Suprapubic skin (tissue), 4 donors: Measurements from ENCODE around the gene KRTAP21-2. TPM values are rescaled to one million over a fixed set of nuclear protein-coding genes. Genes with fewer than 3 reads are reported as not detected.

Source experiments
- DNase-seq, 2 donors: peaks; one replicate each; pipeline ENCODE4 v3.0.0-alpha.2; 2019; ENCODE audit warnings: low spot score in 2 of 2
- H3K27ac ChIP-seq: fragments of 200-600 bp; sonication (generic); one replicate; pipeline ENCODE4 v1.5.1; 2019
- H3K27me3 ChIP-seq: fragments of 200-600 bp; sonication (generic); one replicate; pipeline ENCODE4 v1.5.1; 2019
- H3K36me3 ChIP-seq: fragments of 200-600 bp; sonication (generic); one replicate; pipeline ENCODE4 v1.5.1; 2019
- H3K4me1 ChIP-seq: fragments of 200-600 bp; sonication (generic); one replicate; pipeline ENCODE4 v1.5.1; 2019
- H3K4me3 ChIP-seq: fragments of 200-600 bp; sonication (generic); one replicate; pipeline ENCODE4 v1.5.1; 2019; ENCODE audit warnings: mild to moderate bottlenecking
- H3K9me3 ChIP-seq: fragments of 200-600 bp; sonication (generic); one replicate; pipeline ENCODE4 v1.5.1; 2019
- EP300 ChIP-seq: sonication (generic); formaldehyde crosslinking; IDR thresholded peaks from one replicate; pipeline ENCODE4 v1.6.1; 2017; ENCODE audit warnings: antibody characterized with exemption
- POLR2A ChIP-seq, 2 donors: fragments of 450-650 bp; IDR thresholded peaks; one replicate each; pipeline ENCODE4 v1.6.1; 2017; ENCODE audit warnings: antibody characterized with exemption in 2 of 2, mild to moderate bottlenecking in 2 of 2, moderate library complexity in 2 of 2
- POLR2AphosphoS5 ChIP-seq, 3 donors: sonication (generic); formaldehyde crosslinking; IDR thresholded peaks; one replicate each; pipeline ENCODE4 v1.6.1; 2017; ENCODE audit warnings: antibody characterized with exemption in 3 of 3
- WGBS: methylation state at CpG from one replicate; pipeline ENCODE4 v1.1.5; 2018; 5-methylcytosine and 5-hydroxymethylcytosine counted together
- total RNA-seq, 4 donors: library from RNA; depleted of rRNA; stranded (reverse); fragments of >200 nt; gene quantifications; one replicate each; pipeline ENCODE4 v1.1.0, GENCODE V29; 2016
- TF ChIP-seq, protein P1 (sequence below), 2 donors: fragments of 200-600 bp in 1 of 2; fragments of 450-650 bp in 1 of 2; sonication (generic) in 1 of 2; IDR thresholded peaks; one replicate each; pipeline ENCODE4 v1.5.1; 2016 to 2019; ENCODE audit warnings: antibody characterized with exemption in 2 of 2, mild to moderate bottlenecking in 1 of 2, moderate library complexity in 1 of 2

KRTAP21-2 gene
- not detected for total RNA-seq

GRCh38 chr21:30747159-30747558, at the start of gene KRTAP21-2:
KRTAP21-2 (minus strand) TSS chr21:30747259; CDS start chr21:30747202, 57 bp downstream.
- no peaks in the 10 kb centered on the region for H3K27me3 ChIP-seq
- no peaks in the 10 kb centered on the region for H3K9me3 ChIP-seq
- no peaks in the 10 kb centered on the region for H3K4me1 ChIP-seq
- H3K27ac ChIP-seq: no peak within 1 kb of the TSS
- no peak within 1 kb of the TSS for H3K4me3 ChIP-seq
- DNase-seq: no peak
- no peaks in the 10 kb centered on the region for H3K36me3 ChIP-seq
- TF ChIP-seq POLR2AphosphoS5 (IDR thresholded peaks at IDR 0.05) (no peak), POLR2A (IDR thresholded peaks at IDR 0.05) (no peak), EP300 (no peak)
- TF ChIP-seq, protein P1, sequence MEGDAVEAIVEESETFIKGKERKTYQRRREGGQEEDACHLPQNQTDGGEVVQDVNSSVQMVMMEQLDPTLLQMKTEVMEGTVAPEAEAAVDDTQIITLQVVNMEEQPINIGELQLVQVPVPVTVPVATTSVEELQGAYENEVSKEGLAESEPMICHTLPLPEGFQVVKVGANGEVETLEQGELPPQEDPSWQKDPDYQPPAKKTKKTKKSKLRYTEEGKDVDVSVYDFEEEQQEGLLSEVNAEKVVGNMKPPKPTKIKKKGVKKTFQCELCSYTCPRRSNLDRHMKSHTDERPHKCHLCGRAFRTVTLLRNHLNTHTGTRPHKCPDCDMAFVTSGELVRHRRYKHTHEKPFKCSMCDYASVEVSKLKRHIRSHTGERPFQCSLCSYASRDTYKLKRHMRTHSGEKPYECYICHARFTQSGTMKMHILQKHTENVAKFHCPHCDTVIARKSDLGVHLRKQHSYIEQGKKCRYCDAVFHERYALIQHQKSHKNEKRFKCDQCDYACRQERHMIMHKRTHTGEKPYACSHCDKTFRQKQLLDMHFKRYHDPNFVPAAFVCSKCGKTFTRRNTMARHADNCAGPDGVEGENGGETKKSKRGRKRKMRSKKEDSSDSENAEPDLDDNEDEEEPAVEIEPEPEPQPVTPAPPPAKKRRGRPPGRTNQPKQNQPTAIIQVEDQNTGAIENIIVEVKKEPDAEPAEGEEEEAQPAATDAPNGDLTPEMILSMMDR (IDR thresholded peaks at IDR 0.05): no peak

- 43% methylated on average over 2 of the region's 2 CpGs for WGBS
- Histone ChIP-seq H3K4me1 (no peaks in the 10 kb centered on the region), H3K4me3 (no peak overlapping the region), H3K27me3 (no peaks in the 10 kb centered on the region), H3K36me3 (no peaks in the 10 kb centered on the region), H3K9me3 (no peaks in the 10 kb centered on the region), H3K27ac (no peak overlapping the region)
- no peak for DNase-seq
- TF ChIP-seq, protein P1 (IDR thresholded peaks at IDR 0.05): no peak
- no peak for TF ChIP-seq POLR2A (IDR thresholded peaks at IDR 0.05)
- TF ChIP-seq POLR2AphosphoS5 (IDR thresholded peaks at IDR 0.05): no peak
- TF ChIP-seq EP300: no peak
Observed at GRCh38 chr21:30793581-30794314, 46.7 kb upstream of the KRTAP21-2 start.

DNA sequence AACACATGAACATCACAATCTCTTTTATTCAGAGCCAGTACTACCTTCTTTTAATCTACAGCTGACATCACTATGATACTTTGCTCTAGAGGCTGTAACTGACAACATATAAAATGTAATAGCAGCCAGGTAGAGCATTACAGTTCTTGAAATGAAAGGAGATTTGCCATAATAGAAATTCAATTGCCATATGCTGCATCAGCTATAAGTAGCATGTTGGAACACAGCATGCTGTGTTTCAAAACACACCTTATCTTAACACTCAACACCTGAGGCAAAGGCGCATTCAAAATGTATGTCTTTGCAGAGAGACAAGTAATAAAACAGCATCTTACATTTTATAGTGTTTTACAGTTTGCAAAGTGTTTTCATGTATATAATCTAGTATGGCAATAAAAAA, 32.2 kb upstream of the KRTAP21-2 start:
- no peaks in the 10 kb centered on the region for H3K4me1 ChIP-seq
- no peaks in the 10 kb centered on the region for H3K9me3 ChIP-seq
- H3K4me3 ChIP-seq: no peak overlapping the region
- DNase-seq: no peak
- H3K27ac ChIP-seq: no peak overlapping the region
- no peaks in the 10 kb centered on the region for H3K36me3 ChIP-seq
- TF ChIP-seq, protein P1 (IDR thresholded peaks at IDR 0.05): no peak
- TF ChIP-seq POLR2AphosphoS5 (IDR thresholded peaks at IDR 0.05): no peak
- no peak for TF ChIP-seq EP300
- no peak for TF ChIP-seq POLR2A (IDR thresholded peaks at IDR 0.05)
- WGBS: 61% methylated on average over 1 of the region's 1 CpG
- no peaks in the 10 kb centered on the region for H3K27me3 ChIP-seq

DNA sequence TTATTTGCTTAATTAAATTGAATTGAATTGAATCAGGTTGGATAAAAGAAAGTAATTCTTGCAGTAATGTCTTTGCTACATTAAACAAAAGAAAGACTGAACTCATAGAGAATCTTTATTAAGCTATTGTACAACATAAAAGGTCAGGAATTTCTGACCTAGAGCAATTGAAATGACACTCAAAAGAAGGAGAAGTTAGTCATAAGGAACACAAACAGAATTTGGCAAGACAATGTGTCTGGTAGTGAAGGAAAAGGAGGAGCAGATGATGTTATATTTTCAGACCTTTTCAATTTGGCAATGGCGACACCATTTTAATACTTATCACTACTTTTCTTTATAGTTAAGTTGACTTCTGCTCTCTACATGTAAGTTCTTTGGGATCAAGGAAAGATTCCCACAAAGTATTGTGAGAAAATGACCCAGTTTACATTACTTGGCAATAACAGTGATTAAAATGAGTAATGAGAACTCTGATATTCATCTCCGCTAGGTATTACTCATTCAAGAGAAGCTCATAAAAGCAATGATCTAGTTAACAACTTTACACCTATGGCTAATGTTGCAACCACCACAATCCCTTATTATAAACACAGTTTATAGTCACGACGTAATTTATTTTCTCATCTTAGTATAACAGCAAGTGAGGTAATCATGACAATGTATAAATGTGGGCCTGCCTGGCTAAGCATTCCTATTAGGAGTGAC, 22.8 kb upstream of the KRTAP21-2 start:
- Histone ChIP-seq H3K4me3 (no peak overlapping the region), H3K9me3 (no peaks in the 10 kb centered on the region), H3K27ac (peak overlapping the region; percentile 13), H3K27me3 (no peaks in the 10 kb centered on the region), H3K4me1 (peaks cover 7% of the 10 kb centered on the region), H3K36me3 (no peaks in the 10 kb centered on the region)
- WGBS: 62% methylated on average over 4 of the region's 4 CpGs
- DNase-seq: no peak
- TF ChIP-seq EP300 (no peak), POLR2AphosphoS5 (IDR thresholded peaks at IDR 0.05) (no peak), POLR2A (IDR thresholded peaks at IDR 0.05) (no peak)

GRCh38 chr21:30760776-30761175, 13.7 kb upstream of the KRTAP21-2 start:
- Histone ChIP-seq H3K4me1 (no peaks in the 10 kb centered on the region), H3K4me3 (no peak overlapping the region), H3K9me3 (no peaks in the 10 kb centered on the region), H3K36me3 (no peaks in the 10 kb centered on the region), H3K27me3 (no peaks in the 10 kb centered on the region), H3K27ac (no peak overlapping the region)
- TF ChIP-seq EP300 (no peak), POLR2A (IDR thresholded peaks at IDR 0.05) (no peak), POLR2AphosphoS5 (IDR thresholded peaks at IDR 0.05) (no peak)
- TF ChIP-seq, protein P1 (IDR thresholded peaks at IDR 0.05): no peak
- 73% methylated on average over 2 of the region's 2 CpGs for WGBS
- DNase-seq: no peak
